IPS-NIHi7 (cell line): ENCODE measurements around the gene FBLL1.
A peak's percentile ranks its signal among the peaks of the same experiment; 100 is the strongest.
"Not testable (repeated sequence)": the region's sequence is repeated elsewhere in the genome, so short reads cannot be mapped to it uniquely, and the experiment has no call there.

Experiments used
- DNase-seq: peaks from one replicate; pipeline ENCODE4 v3.0.0; 2012; ENCODE audit warnings: mixed read lengths; ENCODE audit errors: extremely low spot score

The FBLL1 gene

DNA sequence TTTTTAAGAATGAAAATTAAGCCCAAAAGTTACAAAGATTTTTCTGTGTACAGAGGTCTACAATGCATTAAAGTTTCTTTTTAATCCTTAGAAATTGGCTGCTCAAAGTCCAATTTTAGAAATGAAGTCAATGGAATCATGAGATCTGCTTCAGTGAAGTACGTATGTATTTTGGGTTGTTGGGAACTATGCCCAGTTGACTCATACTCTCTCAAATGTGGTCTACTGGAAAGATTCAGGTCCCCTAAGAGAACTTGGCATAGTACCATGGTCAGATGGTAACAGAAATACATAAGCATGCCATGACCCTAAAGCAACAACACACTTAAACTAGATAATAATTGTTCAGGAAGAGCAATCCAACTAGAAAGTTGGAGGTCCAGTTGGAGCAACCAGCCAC lies 23.0 kb downstream of the FBLL1 start:
- DNase-seq = no peak

DNA sequence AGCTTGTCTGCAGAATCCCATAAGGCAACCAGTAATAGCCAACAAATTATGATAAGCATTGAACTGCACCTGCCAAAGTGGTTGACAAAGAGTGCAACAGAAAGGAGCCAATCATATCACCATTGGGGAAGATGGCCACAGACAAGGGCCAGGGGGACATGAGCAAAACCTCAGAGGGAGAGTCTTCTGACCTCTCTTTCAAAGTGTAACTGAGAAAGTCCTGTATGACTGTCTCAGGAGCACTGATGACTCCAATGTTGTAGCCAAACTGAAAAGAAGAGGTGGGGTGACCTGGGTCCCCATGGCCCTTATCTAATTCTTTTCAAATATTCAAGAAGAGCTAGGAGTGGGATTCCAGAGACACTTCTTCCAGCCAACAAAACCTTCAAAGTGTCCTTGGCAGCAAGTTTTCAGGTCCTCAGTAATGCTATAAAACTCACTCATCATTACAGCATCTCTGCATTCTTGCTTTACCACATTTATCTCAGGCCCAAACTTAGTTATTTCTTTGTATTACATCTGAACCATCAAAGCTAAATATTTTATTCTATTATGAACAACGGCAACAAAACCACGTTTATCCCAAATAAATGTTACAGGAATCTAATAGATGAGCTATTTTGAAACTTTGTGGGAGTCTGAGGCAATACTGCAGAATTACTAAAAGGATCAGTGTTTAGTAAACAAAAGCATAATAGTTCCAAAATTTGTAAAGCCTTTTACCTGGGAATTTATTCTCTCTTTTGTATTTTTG lies 24.4 kb downstream of the FBLL1 start:
- DNase-seq = no peak

DNA sequence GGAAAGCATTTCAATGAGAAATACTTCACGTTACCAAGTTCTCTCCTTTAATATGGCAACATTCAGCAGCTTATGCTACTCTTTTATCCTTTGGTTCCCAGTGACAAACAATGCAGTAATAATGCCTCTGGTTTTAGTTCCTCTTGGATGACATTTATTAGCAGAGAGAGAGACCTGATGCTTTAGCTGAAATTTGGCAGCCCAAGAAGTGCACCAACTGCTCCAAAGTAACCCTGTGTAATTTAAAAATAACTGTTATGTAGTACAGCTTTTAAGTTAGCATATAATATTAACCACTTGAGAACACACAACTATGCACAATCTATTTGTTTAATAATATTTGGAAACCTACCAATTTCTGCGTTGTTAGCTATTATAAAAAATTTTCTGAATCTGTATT lies 28.3 kb downstream of the FBLL1 start:
- no peak for DNase-seq

DNA sequence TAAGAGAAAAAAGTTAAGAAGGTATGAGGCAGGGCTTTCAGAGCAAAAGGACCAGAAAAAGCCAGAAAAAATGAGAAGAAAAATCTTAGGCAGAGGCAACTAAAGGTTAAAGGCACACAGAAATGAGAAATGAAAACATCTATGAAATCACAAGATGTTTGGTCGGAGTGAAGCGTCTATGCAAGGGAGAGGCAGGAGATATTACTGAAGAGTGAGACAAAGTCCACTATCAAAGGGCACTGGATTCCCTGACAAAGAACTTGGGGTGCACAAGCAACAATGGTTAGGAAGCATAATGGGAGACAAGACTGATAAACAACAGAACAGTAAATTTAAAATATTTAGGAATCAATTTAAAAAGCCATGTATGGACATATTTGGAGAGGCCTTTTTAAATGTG lies 33.2 kb downstream of the FBLL1 start:
- DNase-seq = no peak

DNA sequence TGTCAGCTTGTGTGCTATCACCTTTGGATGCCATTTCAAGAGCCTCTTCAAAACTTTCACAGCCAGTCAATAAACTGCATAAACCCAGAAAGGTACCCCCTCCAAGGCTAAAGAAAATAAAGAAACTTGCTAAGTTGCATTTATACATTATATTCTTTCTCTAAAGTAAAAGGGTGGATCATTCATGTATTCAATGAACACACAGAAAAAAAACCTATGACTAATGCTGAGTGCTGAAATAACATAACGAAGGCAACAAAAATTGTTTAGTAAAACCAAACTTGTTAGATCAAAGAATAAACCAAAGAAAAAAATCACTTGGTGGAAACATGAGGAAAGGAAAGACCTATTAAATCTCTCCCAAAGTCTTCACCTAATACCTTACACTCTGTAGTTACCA lies 34.9 kb downstream of the FBLL1 start:
- no peak for DNase-seq

DNA sequence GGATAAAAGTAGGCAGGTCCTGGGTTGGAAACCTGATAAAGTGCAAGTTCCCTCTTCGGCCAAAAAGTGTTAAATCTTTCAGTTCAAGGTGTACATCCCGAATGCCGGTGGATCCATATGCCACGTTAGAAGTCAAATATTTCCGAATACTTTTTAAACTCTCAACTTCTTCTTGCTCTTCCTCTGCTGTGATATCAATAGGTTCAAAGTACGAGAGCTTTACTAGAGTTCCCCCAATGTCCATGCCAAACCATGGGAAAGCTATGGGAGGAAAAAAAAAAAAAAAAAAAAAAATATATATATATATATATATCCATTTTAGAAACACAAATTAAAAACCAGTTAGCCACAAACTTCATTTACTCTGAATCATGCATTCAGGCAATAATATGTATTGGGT lies 39.6 kb downstream of the FBLL1 start:
- no peak for DNase-seq

DNA sequence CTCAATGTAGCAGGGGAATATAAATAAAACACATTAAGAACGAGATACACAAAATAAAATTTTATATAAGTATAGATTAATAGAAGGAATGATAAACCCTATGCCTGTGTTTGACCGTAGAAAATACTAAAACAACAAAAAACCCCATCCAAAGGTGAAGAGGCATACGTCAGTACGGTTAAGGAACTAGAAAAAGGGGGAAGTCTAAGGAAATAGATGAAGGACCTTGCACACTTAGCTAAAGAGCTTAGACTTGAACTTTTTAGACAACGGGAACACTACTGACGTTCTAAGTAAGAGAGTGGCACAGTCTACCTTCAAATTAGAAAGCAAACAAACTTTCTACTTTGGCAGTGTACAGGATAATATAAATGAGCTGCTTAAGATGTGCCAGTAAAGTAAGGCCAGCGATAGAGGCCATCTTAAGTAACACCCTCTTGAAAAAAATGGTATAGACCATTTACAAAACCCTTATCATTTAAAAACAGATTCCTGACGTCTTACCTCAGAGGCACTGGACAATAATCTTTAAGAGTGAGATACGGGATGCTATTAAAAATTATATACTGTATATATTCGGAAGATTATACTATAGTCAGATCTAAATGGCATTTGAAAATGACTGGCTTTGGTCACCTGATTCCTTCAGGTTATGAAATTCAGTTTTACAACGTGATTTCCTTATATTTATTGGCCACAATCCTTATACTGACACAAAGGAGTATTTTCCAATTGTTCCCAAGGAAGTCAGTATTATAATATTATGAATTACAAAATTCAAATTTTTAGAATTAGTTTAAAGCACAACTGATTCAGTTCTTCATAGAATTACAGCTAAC lies 41.6 kb downstream of the FBLL1 start:
- no peak for DNase-seq

DNA sequence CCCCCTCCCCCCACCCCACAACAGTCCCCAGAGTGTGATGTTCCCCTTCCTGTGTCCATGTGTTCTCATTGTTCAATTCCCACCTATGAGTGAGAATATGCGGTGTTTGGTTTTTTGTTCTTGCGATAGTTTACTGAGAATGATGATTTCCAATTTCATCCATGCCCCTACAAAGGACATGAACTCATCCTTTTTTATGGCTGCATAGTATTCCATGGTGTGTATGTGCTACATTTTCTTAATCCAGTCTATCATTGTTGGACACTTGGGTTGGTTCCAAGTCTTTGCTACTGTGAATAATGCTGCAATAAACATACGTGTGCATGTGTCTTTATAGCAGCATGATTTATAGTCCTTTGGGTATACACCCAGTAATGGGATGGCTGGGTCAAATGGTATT lies 44.6 kb downstream of the FBLL1 start:
- not testable (repeated sequence) for DNase-seq

DNA sequence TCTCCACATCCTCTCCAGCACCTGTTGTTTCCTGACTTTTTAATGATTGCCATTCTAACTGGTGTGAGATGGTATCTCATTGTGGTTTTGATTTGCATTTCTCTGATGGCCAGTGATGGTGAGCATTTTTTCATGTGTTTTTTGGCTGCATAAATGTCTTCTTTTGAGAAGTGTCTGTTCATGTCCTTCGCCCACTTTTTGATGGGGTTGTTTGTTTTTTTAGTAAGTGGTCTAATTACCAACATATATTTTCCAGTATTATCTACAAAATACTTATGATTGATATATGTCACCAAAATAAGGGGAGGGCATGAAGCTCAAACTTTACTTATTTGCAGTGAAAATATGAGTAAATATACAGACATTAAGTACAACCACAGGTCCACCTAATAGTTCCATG lies 45.1 kb downstream of the FBLL1 start:
- DNase-seq = not testable (repeated sequence)

DNA sequence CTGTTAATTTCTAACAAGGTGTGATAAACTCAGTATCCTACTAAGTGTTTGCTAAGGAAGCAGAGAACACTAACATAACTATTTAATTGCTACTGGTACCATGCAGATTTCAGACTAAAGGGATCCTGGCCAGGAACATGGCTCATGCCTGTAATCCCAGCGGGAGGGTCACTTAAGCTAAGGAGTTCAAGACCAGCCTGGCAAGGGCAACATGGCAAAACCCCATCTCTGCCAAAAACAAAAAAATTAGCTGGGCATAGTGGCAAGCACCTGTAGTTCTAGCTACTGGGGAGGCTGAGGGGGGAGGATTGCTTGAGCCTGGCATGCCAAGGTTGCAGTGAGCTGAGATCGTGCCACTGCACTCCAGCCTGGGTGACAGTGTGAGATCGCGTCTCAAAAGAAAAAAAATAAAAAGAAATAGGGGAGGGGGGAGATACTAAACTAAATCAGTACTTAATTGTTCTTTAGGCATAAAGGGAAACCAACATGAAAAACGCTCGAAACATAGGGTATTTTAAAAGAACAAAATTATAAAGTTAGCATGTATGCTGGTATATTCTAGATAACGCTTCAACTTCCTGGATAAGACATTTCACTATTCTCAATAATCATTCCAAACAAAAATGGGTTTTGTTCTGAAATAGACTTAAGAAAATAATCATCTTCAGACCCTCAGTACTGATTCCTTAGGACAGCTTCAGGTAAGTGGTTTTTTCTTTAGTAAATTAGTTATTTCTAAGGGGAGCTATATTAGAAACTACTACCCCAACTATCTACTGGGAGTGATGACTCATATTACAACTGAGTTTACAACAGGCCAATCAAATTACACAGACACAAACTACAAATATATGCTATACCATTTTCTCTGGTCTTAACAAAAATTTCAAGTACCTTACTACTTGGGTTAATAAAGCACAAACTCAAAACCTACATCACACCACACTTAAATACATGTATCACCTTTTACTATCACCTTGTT lies 46.6 kb downstream of the FBLL1 start:
- no peak for DNase-seq

DNA sequence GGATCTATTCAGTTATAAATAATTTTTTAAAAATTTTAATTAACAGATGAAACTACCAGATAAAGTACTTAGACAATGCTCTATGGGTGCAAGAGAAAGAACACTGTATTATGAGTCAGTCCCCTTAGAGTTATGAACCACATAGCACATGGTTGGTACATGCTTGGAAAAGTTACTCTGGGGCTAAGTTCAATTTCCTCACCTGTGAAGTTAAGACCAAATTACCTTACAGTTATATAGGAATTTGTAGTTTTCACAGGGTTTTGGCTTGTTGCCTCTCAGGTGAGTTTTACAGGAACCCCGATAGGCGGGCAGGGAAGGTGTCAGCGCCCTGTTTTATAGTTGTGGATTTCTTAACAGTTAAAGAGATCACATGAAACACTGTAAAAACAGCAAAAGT lies 48.9 kb downstream of the FBLL1 start:
- no peak for DNase-seq

DNA sequence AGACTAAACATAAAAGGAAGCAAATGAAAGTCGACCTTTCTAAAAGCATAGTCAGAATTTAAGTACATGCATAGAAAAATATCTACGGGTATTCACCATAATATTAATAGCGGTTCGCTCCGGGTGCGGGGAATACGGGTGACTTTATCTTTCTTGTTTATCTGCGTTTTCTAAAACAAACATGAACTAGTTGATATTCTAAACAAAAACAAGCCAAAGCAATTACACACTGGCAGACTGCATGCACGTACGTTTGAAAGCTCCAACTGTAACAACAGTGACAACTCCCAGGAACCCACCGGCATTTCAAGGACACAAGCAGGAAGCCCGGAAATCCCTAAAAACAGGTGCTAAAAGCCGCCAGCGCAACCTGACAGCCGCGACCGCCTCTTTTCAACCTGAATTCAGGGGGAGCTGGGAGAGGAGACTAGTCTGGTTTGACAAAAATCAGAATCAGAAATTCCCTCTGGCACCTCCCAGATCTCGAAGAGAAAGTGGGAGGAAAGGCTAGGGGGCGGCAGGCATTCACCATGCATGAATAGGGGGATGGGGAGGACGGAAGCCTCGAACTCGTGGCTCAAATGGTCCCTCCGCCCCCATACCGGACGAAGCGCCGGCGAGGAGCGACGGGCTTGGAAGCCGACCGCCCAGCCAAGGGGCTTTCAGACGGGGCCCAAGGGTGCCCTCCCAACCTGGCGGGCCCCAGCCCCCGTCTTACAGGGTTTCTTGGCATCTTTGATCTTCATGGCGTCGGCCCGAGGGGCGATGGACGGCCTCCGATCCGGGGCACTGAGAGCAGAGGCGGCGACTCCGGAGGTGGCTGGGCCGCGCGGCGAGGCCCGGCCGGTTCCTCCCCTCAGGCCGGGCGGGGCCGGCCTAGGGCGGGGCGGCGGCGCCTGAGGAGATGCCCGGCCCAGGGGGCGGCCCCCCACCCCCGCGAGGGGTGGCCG lies 49.7 kb downstream of the FBLL1 start, which contains the start of gene PANK3:
PANK3 (minus strand) TSS at position 831 of the 950 bp plus-strand sequence; CDS start at position 746, 85 bp downstream.
- peak; percentile 82 for DNase-seq

DNA sequence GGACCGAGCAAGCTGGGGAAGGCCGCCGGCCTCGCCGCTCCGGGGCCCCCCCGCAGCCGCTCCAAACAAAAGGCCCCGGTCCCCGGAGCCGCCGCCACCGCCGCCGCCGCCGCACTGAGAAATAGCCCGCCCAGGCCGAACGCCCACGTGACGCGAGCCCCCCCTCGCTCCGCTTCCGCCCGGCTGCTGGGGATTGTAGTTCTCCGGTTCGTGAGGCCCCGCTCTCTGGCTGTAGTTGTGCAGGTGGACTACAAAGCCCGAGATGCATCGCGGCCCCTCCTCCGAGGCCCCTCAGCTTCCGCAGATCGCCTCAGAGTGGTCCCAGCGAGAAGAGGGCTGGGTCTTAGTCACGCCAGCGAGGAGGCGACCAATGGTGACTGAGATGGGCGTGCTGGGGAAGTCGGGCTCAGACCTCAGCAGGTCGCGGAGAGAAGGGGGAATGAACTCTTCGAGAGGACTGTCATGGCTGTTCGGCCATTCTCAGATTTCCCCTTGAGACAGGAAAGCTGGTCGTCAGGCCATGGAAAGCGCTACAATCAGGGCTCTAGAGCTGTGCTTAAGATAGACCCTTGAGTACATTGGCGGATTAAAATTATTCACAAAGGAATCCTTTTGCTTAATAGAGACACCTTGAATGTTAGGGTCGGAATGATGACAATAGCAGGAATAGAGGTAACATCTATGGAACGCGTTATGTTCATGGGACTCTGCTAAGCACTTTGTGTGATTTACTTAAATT lies 50.6 kb downstream of the FBLL1 start:
- DNase-seq = peak; percentile 99

DNA sequence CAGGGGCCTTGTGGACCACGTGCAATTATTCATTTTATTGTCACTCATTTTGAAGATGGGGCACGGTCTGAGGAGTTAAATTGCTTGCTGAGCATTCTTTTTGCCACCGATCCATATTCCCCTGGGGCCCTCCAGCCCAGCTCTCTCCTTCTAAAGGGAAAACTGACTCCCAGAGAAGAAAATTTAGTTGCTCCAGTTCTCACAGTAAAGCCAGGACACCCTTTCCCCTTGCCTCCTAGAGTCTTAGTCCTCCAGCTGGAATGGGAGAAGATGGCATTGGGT lies 51.1 kb downstream of the FBLL1 start:
- DNase-seq = no peak
